Gastroesophageal sphincter (tissue), 4 donors: ENCODE measurements around the gene JAK3. TPM values are rescaled to one million over a fixed set of nuclear protein-coding genes. Genes with fewer than 3 reads are reported as not detected.

ENCODE experiments used
- ATAC-seq: fragments of 150-250 bp; one replicate; pipeline ENCODE4 v1.9.1; 2016; ENCODE audit warnings: mild to moderate bottlenecking, moderate library complexity
- H3K27ac ChIP-seq, 4 donors: fragments of 200-600 bp; sonication (generic) in 3 of 4; 1 replicate in 3 of 4; 2 replicates in 1 of 4; pipeline ENCODE4 v1.5.1; 2016 to 2019
- H3K27me3 ChIP-seq: fragments of 200-600 bp; sonication (generic); one replicate; pipeline ENCODE4 v1.5.1; 2019
- H3K36me3 ChIP-seq, 2 donors: fragments of 200-600 bp; sonication (generic); one replicate each; pipeline ENCODE4 v1.5.1; 2019; ENCODE audit warnings: control low read depth in 1 of 2
- H3K4me1 ChIP-seq, 3 donors: fragments of 200-600 bp; sonication (generic); 1 replicate in 2 of 3; 2 replicates in 1 of 3; pipeline ENCODE4 v1.5.1; 2016 to 2019; ENCODE audit warnings: control low read depth in 2 of 3
- H3K4me3 ChIP-seq, 2 donors: fragments of 200-600 bp; sonication (generic); one replicate each; pipeline ENCODE4 v1.5.1; 2019; ENCODE audit warnings: mild to moderate bottlenecking in 1 of 2, moderate library complexity in 1 of 2
- H3K9me3 ChIP-seq, 3 donors: fragments of 200-600 bp; sonication (generic); one replicate each; pipeline ENCODE4 v1.5.1; 2017 to 2019; ENCODE audit warnings: control low read depth in 2 of 3
- CTCF ChIP-seq, 4 experiments: fragments of 200-600 bp in 2 of 4; fragments of 450-650 bp in 2 of 4; sonication (generic) in 1 of 4; IDR thresholded peaks; one replicate each; pipeline ENCODE4 v1.5.1; 2017 to 2019; ENCODE audit warnings: antibody characterized with exemption in 4 of 4, mild to moderate bottlenecking in 2 of 4, moderate library complexity in 2 of 4
- EP300 ChIP-seq: sonication (generic); formaldehyde crosslinking; IDR thresholded peaks from one replicate; pipeline ENCODE4 v1.6.1; 2017; ENCODE audit warnings: antibody characterized with exemption, mild to moderate bottlenecking
- POLR2A ChIP-seq, 2 donors: fragments of 450-650 bp; IDR thresholded peaks; one replicate each; pipeline ENCODE4 v1.6.1; 2017; ENCODE audit warnings: antibody characterized with exemption in 2 of 2, mild to moderate bottlenecking in 2 of 2, moderate library complexity in 1 of 2
- POLR2AphosphoS5 ChIP-seq: sonication (generic); formaldehyde crosslinking; IDR thresholded peaks from one replicate; pipeline ENCODE4 v1.6.1; 2017; ENCODE audit warnings: antibody characterized with exemption
- WGBS, 2 donors: methylation state at CpG; one replicate each; pipeline ENCODE4 v1.1.5; 2018; ENCODE audit warnings: low coverage in 1 of 2; 5-methylcytosine and 5-hydroxymethylcytosine counted together
- total RNA-seq, 4 donors: library from RNA; depleted of rRNA; stranded (reverse); fragments of >200 nt; gene quantifications; one replicate each; pipeline ENCODE4 v1.1.0, GENCODE V29; 2016

The JAK3 gene
- total RNA-seq, 4 donors from 2014 or later = 1.2 to 5.9 (median 2.3) TPM

GRCh38 chr19:17874758-17875135 is 27.0 kb upstream of the JAK3 start:
- Histone ChIP-seq H3K9me3 (no peaks in the 10 kb centered on the region), H3K27me3 (peaks cover 99% of the 10 kb centered on the region), H3K27ac (no peak overlapping the region), H3K4me3 (no peak overlapping the region), H3K4me1 (peaks cover 0 to 32% (median 11%) of the 10 kb centered on the region in 3 donors), H3K36me3 (no peaks in the 10 kb centered on the region)
- 89 to 92% methylated on average over 6 to 7 of the region's 9 CpGs for WGBS, 2 donors
- TF ChIP-seq POLR2AphosphoS5 = no peak
- TF ChIP-seq EP300 = no peak
- no peak for TF ChIP-seq POLR2A (IDR thresholded peaks at IDR 0.05)
- TF ChIP-seq CTCF (IDR thresholded peaks at IDR 0.05) = no peak
- no peak for ATAC-seq

- peaks cover 97% of the 10 kb centered on the region for H3K27me3 ChIP-seq
- H3K4me3 ChIP-seq = no peak overlapping the region
- peak; percentile 19 for ATAC-seq
- H3K36me3 ChIP-seq = no peaks in the 10 kb centered on the region
- WGBS, 2 donors = 9 to 33% methylated on average over 4 of the region's 63 CpGs
- TF ChIP-seq POLR2A (IDR thresholded peaks at IDR 0.05) (no peak), POLR2AphosphoS5 (no peak), EP300 (no peak), CTCF (IDR thresholded peaks at IDR 0.05) (no peak)
- H3K4me1 ChIP-seq = peaks cover 0 to 32% (median 11%) of the 10 kb centered on the region in 3 donors
- no peaks in the 10 kb centered on the region for H3K9me3 ChIP-seq
- no peak overlapping the region for H3K27ac ChIP-seq
Observed at GRCh38 chr19:17873786-17874757, 26.3 kb upstream of the JAK3 start.

- Histone ChIP-seq H3K4me1 (peaks cover 0 to 32% (median 11%) of the 10 kb centered on the region in 3 donors), H3K9me3 (no peaks in the 10 kb centered on the region), H3K27ac (no peak overlapping the region), H3K36me3 (no peaks in the 10 kb centered on the region), H3K27me3 (peaks cover 81% of the 10 kb centered on the region), H3K4me3 (peak overlapping the region in 1 of 2 donors; percentile 6)
- TF ChIP-seq POLR2AphosphoS5 (no peak), CTCF (IDR thresholded peaks at IDR 0.05) (no peak), EP300 (no peak), POLR2A (IDR thresholded peaks at IDR 0.05) (no peak)
- WGBS, 2 donors = no CpG with 5 or more reads among the region's 61 CpGs
- ATAC-seq = no peak
Observed at GRCh38 chr19:17872251-17873001, 24.6 kb upstream of the JAK3 start.

GRCh38 chr19:17871878-17872250 is 24.1 kb upstream of the JAK3 start, which contains the start of gene SLC5A5:
TSS of gene SLC5A5 (plus strand) at chr19:17871945. CDS start at chr19:17872320, 375 bp downstream.
- Histone ChIP-seq H3K4me1 (peaks cover 0 to 32% (median 11%) of the 10 kb centered on the region in 3 donors), H3K36me3 (no peaks in the 10 kb centered on the region), H3K27me3 (peaks cover 76% of the 10 kb centered on the region), H3K9me3 (no peaks in the 10 kb centered on the region), H3K4me3 (peak within 1 kb of the TSS in 1 of 2 donors; percentile 6), H3K27ac (no peak within 1 kb of the TSS)
- WGBS, 2 donors = 0% methylated on average over 2 of the region's 26 CpGs; no CpG with 5 or more reads in 1 of the 2 donors
- ATAC-seq = no peak
- TF ChIP-seq POLR2A (IDR thresholded peaks at IDR 0.05) (no peak), POLR2AphosphoS5 (no peak), CTCF (IDR thresholded peaks at IDR 0.05) (no peak)
